ENCODE results near the gene LAMA5. TPM values are rescaled to one million over a fixed set of nuclear protein-coding genes. Genes with fewer than 3 reads are reported as not detected.

Gene LAMA5
- total and polyA plus RNA-seq, 8 donors, result 41.4 to 278 (median 79.6) TPM

DNA sequence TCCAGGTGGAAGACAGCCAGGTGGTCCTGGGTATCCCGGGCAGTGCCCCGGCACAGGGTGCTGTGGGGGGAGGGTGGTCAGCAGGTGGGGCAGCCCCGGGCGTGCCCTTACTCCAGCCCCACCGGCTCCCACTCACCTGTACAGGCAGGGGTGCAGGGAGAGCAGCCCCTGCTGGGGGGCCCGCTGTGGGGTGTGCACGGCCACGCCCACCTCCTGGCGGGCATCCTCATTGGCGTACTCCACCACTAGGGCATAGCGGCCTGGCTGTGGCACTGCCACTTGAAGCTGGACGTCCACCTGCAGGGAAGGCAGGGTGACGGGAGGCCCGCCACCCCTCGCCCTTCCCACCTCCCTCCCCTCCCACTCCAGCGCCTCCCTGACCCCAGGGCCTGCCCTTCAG lies 34.7 kb downstream of the LAMA5 start:
- no peaks in the 10 kb centered on the region for H3K27me3 ChIP-seq
- H3K9me3 ChIP-seq, result no peaks in the 10 kb centered on the region
- no peak overlapping the region for H3K4me3 ChIP-seq
- no peak overlapping the region for H3K27ac ChIP-seq
- no peak for DNase-seq
- no peaks in the 10 kb centered on the region for H3K4me1 ChIP-seq
- peaks cover 77 to 100% (median 96%) of the 10 kb centered on the region in 4 donors for H3K36me3 ChIP-seq
- TF ChIP-seq EP300 (IDR thresholded peaks at IDR 0.05) (no peak), POLR2AphosphoS5 (IDR thresholded peaks at IDR 0.05) (no peak), CTCF (IDR thresholded peaks at IDR 0.05) (no peak), POLR2A (IDR thresholded peaks at IDR 0.05) (no peak)
- intact Hi-C loops (cut with DNase I; ENCODE audit: low total_unique reads), result no loop called here
- WGBS, 5 donors, result 78 to 93% (median 82%) methylated on average over 9 to 16 of the region's 16 CpGs

DNA sequence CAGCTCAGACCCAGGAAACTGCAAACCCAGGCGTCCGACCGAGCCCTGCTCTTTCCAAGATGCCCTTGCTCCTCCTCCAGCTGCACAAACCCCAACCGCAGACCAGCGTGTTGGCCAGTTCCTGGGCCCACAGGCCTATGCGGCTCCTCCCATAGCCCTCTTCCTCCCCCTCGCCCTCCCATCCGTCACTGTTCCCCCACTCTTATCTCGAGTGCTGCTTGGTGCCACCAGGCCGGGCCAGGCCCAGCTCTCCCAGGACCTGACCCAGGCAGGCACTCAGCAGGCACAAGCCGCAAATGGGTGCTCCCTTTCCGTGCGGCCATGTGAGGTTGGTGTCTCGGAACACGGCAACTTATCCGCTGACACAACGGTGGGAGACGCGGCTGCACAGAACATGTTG lies 35.8 kb downstream of the LAMA5 start:
- H3K4me1 ChIP-seq, result no peaks in the 10 kb centered on the region
- no peak for TF ChIP-seq POLR2AphosphoS5 (IDR thresholded peaks at IDR 0.05)
- no peak for TF ChIP-seq POLR2A (IDR thresholded peaks at IDR 0.05)
- no peak for TF ChIP-seq EP300 (IDR thresholded peaks at IDR 0.05)
- TF ChIP-seq CTCF (IDR thresholded peaks at IDR 0.05), result no peak
- H3K36me3 ChIP-seq, result peaks cover 77 to 100% (median 96%) of the 10 kb centered on the region in 4 donors
- no peak for DNase-seq
- no peaks in the 10 kb centered on the region for H3K9me3 ChIP-seq
- 83 to 91% (median 89%) methylated on average over 16 to 19 of the region's 19 CpGs for WGBS, 5 donors
- intact Hi-C loops (cut with DNase I; ENCODE audit: low total_unique reads), result no loop called here
- no peak overlapping the region for H3K4me3 ChIP-seq
- H3K27ac ChIP-seq, result no peak overlapping the region
- no peaks in the 10 kb centered on the region for H3K27me3 ChIP-seq

GRCh38 chr20:62330576-62331317 lies 36.4 kb downstream of the LAMA5 start:
- Histone ChIP-seq H3K27ac (no peak overlapping the region), H3K9me3 (no peaks in the 10 kb centered on the region), H3K4me3 (no peak overlapping the region), H3K36me3 (peaks cover 79 to 100% (median 98%) of the 10 kb centered on the region in 4 donors), H3K4me1 (no peaks in the 10 kb centered on the region), H3K27me3 (no peaks in the 10 kb centered on the region)
- intact Hi-C loops (cut with DNase I; ENCODE audit: low total_unique reads), result no loop called here
- no peak for DNase-seq
- TF ChIP-seq POLR2AphosphoS5 (IDR thresholded peaks at IDR 0.05) (no peak), POLR2A (IDR thresholded peaks at IDR 0.05) (no peak), EP300 (IDR thresholded peaks at IDR 0.05) (no peak)
- 84 to 91% (median 87%) methylated on average over 26 to 46 of the region's 46 CpGs for WGBS, 5 donors

- no peak overlapping the region for H3K27ac ChIP-seq
- TF ChIP-seq POLR2AphosphoS5 (IDR thresholded peaks at IDR 0.05) (no peak), POLR2A (IDR thresholded peaks at IDR 0.05) (no peak), EP300 (IDR thresholded peaks at IDR 0.05) (no peak), CTCF (IDR thresholded peaks at IDR 0.05) (no peak)
- no peak for DNase-seq
- 91 to 97% (median 94%) methylated on average over 22 to 37 of the region's 37 CpGs for WGBS, 5 donors
- intact Hi-C loops (cut with DNase I; ENCODE audit: low total_unique reads), result no loop called here
- H3K4me3 ChIP-seq, result no peak overlapping the region
- H3K36me3 ChIP-seq, result peaks cover 79 to 100% (median 100%) of the 10 kb centered on the region in 4 donors
- H3K4me1 ChIP-seq, result no peaks in the 10 kb centered on the region
- H3K9me3 ChIP-seq, result no peaks in the 10 kb centered on the region
- H3K27me3 ChIP-seq, result no peaks in the 10 kb centered on the region
These were observed 37.4 kb downstream of the LAMA5 start for GRCh38 chr20:62329389-62330377.

Data from stomach (tissue), 9 donors.